CD1c-positive myeloid dendritic cell (primary cell): Measurements from ENCODE around the gene N4BP2L2.

Source experiments
- DNase-seq: peaks from one replicate; pipeline ENCODE4 v3.0.0-alpha.2; 2016; ENCODE audit errors: extremely low spot score

Gene N4BP2L2

DNA sequence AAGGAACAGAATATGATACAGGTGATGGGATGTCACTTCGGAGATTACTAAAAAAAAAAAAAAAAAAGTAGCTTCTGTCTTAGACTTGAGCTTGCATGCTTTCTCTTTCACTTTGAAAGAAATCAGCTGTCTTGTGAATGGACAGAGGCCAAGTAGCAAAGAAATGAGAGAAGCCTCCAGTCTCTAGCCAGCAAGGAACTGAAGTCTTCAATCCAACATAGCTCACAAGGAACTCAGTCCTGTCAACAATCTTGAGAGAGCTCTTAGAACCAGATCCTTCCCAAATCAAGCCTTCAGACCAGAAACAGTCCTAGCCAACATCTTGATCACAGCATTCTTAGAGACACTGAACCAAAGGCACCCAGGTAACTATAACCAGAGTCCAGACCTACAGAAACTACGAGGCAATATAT, 7.7 kb downstream of the N4BP2L2 start:
- no peak for DNase-seq

- no peak for DNase-seq
These were observed 10.2 kb downstream of the N4BP2L2 start for GRCh38 chr13:32528358-32528757.

DNA sequence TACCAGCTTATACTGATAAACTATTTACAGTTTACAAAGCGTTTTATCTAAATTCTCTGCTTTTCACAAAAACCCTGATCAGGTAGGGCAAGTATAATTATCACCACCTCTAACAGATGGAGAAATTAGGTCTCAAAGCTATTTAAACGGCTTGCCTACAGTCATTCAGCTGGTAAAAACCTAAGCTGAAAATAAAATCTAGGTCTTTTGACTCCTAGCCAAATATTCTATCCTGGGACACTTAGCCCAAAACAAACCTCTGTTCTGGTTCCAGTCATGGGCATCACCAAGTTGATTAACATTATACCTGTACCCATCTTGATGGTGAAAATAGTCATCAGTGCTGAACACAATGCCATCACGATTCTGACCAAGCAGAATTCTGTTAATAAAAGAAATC, 11.4 kb downstream of the N4BP2L2 start:
- DNase-seq: no peak

GRCh38 chr13:32525766-32526165, 12.8 kb downstream of the N4BP2L2 start:
- no peak for DNase-seq

GRCh38 chr13:32515246-32515645, 23.3 kb downstream of the N4BP2L2 start:
- no peak for DNase-seq

DNA sequence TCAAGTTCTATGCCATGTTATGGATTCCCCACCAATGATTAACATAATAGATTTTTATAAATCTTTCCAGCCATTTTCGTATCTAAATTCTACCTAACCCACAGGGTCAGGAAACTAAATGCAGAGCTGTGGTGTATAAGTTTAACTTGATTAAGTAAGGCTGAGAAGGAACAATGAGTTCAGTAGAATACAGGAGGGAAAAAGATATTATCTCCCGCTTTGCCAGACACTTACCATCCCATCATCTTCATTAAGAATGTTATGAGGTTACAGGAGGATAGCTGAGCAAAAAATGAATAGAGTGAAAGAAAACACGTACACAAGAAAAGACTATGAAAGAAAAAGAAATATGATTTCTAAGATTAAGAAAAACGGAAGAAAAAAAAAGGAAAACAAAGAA, 27.1 kb downstream of the N4BP2L2 start:
- no peak for DNase-seq

DNA sequence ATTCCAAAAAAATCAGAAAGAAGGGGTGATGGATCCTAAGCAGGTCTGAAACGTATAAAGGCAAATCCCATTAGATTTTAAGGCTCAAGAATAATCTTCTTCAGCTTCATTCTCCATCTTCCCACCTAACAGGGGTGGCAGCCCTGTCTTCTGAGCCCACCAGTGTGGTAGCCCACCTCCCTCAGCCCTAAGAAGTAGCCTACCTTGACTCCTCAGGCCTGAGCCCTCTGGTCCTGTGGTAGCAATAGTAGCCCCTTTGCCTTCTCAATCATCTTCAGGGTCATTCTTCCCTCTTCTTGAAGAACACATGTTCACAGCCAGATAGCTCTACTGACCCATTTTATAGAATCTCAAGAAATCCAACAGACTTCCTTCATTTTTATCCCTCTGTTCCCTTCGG, 33.7 kb downstream of the N4BP2L2 start:
- no peak for DNase-seq

DNA sequence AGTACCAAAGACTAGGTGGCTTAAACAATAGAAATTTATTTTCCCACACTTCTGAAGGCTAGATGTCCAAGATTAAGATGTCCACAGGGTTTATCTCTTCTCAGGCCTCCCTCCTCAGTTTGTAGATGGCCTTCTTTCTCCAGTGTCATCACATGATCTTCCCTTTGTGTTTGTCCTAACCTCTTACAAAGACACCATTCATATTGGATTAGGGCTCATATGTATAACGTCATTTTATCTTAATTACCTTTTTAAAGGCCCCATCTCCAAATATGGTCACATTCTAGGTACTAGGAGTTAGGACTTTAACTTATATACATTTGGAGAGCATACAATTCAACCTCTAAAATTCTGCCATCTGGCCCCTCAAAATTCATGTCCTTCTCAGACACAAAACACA, 34.3 kb downstream of the N4BP2L2 start:
- no peak for DNase-seq

- no peak for DNase-seq
These were observed 34.9 kb downstream of the N4BP2L2 start for GRCh38 chr13:32503727-32504126.

- no peak for DNase-seq
These were observed 37.5 kb downstream of the N4BP2L2 start for GRCh38 chr13:32501064-32501463.

DNA sequence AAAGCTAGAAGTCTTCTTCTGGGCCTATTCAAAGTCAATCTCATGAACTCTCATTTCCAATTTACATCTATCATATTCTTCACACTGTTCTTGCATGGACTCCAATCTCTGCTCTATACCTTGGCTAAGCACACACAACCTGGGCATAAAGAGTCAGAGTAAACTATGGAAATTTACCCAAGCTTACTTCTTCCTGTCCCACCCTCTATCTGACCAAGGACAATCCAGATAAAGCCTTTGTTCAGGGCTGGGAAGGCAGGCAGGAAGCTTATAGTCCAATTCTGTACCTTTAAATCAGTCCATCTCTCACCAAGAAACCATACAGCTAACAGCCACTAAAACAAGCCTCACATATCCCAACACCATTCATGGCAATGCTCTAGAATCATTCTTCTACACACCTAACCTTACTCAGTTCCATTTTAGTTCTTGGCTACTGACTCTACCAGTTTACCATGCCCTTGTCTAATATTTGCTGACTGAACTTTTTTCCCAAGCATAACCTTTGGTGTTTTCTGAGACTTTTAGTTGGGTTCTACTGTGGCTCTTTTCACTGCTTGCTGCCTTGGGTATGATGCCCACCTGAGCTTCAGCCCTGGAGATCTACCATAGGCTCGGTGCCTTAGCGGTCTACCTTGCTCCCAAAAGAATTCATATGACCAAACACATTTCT, 38.9 kb downstream of the N4BP2L2 start:
- no peak for DNase-seq

- no peak for DNase-seq
These were observed 41.0 kb downstream of the N4BP2L2 start for GRCh38 chr13:32497589-32497988.

GRCh38 chr13:32496599-32497160, 41.9 kb downstream of the N4BP2L2 start:
- DNase-seq: no peak

DNA sequence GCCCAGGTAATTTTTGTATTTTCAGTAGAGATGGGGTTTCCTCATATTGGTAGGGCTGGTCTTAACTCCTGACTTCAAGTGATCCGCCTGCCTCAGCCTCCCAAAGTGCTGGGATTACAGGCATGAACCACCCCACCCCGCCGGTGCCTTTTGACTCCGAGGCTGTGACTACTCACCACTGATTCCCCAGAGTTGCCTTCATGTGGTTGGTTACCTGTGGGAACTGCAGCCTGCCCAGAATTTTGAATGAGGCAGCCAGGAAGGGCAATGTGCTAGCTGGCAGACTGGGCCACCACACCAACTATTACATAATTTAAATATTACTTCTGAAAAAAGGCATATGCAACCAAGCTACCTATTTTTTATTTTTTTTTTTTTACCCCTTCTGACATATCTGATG, 42.8 kb downstream of the N4BP2L2 start:
- DNase-seq: no peak

GRCh38 chr13:32495429-32495828, 43.2 kb downstream of the N4BP2L2 start:
- no peak for DNase-seq

DNA sequence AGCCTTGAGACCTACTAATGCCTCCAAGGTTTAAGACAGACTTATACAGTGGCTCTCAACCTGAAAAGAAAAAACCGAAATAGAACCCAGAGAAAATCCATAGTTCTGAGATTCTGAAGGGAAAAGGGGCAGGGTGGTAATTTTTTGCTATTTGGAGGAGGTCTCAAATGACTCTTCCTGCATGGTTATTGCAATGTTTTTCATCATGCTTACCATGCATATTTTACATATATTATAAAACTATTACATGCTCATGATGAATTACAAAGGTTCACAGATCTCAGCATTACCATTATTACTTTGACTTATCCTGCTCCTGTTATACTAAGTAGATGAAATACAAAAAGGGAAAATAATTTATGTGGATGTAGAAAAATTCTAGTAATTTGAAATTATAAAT, 47.6 kb downstream of the N4BP2L2 start:
- no peak for DNase-seq

DNA sequence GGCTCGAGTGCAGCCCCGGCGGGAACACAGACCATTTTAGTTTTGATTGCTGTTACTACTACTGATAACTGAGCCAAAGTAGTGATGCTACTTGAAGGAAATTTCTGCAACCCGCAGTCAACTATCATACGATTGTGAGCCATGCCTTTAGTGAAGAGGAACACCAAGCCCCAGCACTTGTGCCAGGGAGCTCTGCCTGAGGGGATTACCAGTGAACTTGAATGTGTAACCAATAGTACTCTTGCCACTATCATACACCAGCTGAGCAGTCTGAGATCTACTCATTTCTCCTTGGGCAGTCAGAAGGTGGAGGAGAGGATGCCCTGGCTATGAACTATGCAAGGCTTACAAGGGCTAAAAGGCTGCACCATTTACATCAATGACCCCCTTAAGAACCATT, 61.7 kb downstream of the N4BP2L2 start:
- DNase-seq: no peak

- no peak for DNase-seq
These were observed 62.4 kb downstream of the N4BP2L2 start for GRCh38 chr13:32476021-32476731.

DNA sequence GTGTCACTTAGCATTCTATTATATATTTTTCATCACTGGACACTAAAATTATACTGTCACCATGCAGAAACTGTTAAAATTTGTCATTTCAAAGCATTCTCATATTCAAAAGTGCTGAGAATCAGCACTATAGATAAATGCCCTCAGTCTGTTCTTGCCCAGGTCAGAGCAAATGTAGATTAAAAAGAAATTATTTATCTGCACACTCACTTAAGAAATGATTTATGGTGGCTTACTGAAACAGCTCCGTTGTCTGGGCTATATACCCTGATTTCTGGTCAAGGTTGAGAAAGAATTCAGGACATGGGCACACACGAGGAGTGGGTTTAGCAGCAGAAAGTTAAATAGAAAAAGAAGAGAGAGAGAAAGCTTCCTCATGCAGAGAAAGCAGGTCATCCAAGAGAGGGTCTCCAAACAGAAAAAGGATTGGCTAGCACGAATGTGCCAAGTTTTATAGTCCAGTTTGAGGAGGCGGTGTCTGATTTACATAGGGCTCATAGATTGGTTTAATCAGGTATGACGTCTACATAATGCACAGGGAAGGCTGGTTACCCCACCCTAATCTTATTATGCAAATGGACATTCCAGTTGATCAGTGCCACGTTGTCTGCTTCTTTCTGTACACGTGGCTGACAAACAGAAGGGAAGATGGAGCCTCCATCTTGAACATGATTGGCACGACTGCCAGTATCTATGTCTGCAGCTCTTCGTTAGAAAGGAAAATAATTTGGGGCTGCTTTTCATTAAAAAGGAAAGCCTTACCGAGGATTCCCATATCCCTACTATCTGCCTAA, 63.4 kb downstream of the N4BP2L2 start:
- no peak for DNase-seq

DNA sequence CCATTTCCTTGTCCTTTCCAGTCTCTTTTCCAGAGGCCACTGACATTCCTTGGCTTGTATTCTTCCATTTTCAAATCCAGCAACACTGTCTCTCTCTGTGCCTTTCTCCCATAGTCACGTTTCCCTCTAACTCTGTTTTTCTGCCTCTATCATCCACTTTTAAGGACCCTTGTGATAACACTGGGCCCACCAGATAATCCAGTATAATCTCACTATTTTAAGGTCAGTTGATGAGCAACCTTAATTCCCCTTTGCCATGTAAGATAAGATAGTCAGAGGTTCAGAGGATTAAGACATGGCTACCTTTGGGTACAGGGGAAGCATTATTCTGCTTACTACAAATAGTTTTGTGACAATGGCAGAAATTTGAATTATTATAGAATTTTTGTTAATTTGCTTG, 64.9 kb downstream of the N4BP2L2 start:
- no peak for DNase-seq

DNA sequence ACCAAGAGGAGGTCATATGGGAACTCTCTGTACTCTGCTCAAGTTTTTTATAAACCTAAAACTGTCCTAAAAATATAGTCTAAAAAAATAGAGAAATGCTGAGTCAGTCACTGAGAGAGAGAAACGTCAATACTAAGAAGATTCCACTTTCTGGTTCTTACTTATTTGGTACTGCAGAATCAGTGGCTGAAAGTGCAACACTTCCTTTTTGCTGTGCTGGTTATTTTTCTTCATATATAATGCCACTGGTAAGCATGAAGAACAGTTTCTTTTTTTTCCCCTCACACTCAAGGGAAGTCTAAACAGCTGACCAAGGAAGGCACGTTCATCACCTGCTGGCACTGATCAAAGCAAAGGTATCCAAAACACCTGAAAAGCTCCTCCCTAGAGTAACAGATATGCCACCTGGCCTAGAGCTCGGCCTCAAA, 66.4 kb downstream of the N4BP2L2 start:
- no peak for DNase-seq

DNA sequence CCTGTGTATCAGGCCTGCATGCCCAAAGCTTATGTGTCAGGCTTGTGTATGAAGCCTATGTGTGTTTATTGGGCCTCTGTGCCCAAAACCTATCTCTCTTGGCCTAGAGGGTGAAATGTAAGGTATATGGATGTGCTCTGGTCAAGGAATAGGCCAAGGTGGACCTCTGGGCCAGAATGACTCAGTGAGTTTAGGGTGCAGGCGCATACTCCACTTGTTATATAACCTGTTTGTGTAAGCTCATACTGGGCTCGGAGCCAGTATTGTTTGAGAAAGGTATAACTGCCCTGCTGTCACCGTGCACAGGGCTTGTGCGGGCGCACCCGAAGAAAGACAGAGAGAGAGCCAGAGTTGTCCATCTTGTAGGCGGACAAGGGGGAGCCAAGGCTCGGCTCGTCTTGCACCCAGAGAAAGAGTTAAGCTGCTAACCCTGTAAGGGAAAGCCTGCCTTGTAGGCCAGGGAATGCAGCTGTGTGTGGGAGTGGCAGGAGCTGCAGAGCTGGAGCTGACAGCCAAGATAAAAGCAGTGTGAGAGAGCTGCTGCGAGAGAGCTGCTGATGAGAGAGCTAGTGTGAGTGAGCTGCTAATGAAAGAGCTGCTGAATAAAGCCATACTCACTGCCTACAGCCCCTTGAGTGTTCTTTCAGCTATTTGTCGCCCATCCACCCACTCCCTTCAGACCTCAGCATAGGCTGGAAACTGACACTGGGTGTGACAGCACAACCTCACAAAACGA, 67.2 kb downstream of the N4BP2L2 start:
- no peak for DNase-seq
